GM18526 (cell line): ENCODE data around the gene TDRKH.

ENCODE experiments used
- POLR2A ChIP-seq: IDR thresholded peaks from 3 replicates; pipeline ENCODE4 v1.6.1; 2011; ENCODE audit not compliant: insufficient read length; ENCODE audit errors: extremely low read depth

The TDRKH gene

DNA sequence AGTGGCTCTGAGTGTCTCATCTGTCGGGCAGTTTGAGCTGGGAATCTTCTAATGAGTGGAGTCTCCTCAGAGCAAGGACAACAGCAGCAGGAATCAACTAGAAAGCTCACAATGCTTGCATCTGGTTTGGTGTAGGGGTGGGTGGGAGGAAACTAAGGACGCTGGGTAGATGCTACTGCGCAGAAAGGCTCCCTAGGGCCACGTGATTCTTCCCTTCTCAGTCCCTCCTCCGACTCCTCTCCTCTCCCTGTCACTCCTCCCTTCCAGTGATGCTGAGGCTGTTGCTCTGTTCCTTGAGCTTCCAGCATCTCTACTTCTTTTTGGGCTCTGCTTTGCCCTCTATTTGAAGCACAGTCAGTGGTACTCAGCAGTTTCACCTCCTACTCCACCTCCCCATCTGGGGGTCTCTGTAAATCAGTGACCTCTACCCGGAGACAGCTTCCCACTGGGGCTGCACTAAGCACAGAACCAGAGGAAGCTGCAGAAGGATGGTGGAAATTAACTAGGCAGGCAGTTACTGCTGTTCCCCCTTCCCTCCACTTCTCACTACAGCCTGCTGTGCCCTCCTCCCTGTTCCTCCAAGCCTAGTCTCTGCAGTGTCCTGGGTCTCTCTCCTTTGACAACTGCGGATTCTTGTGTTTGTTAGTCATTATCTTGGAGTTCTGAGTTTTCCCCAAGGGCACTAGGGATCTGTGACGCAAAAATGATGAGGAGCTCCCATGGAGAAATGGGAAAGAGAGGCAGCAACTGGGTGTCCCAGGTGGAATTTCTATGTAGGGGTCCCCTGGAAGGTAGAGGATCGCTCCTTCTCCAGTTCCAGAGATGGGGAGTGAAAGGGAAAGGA is 9.1 kb upstream of the TDRKH start:
- no peak for TF ChIP-seq POLR2A

GRCh38 chr1:151798571-151798970 is 8.3 kb upstream of the TDRKH start:
- TF ChIP-seq POLR2A: no peak

- TF ChIP-seq POLR2A: no peak
Measured at GRCh38 chr1:151790940-151791651, 796 bp upstream of the TDRKH start.

DNA sequence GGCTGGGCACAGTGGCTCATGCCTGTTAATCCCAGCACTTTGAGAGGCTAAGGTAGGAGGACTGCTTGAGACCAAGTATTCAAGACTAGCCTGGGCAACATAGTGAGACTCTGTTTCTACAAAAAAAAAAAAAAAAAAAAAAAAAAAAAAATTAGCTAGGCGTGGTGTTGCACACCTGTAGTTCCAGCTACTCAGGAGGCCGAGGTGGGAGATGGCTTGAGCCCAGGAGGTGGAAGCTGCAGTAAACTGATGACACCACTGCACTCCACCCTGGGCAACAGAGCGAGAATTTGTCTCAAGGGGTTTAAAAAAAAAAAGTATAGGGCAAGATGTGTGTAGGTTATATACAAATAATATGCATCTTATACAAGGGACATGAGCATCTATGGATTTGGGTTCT is 2.6 kb downstream of the TDRKH start:
- TF ChIP-seq POLR2A: no peak

DNA sequence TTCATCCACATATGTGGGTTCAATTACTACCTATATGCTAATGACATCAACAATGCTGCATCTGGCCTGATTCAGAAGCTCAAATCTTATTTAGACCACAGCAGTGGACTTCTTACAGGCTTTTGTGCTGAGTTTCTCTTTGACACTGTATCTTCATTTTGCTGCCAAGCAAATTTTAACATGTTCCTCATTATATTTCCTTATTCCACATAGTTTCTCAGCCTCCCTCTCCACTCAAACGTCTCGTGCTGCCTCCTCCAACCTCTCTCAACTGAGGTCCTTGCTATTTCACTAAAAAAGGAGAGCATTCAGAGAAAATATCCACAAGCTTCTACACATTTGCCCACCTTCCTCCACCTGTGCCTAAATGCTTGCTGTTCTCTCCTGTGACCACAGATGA is 6.5 kb downstream of the TDRKH start:
- no peak for TF ChIP-seq POLR2A

DNA sequence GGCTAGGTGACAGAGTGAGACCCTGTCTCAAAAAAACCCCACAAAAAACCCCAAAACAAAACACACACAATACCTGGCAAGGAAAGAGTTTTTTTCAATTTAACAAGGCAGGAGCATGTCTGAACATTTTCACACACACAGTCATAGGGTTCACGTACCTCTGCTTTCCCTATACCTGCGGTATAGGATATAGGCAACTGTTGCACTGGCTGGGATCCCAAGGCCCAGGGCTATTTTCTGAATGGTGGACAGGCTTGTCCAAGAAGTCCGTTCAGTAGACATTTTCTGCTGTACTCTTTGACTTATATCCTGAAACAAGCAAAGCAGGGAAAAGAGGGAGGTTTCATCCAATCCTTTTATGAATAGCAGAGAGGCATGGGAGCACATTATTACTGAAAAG is 7.6 kb downstream of the TDRKH start:
- no peak for TF ChIP-seq POLR2A

- TF ChIP-seq POLR2A: no peak
Measured at GRCh38 chr1:151779852-151780251, 10.4 kb downstream of the TDRKH start.

GRCh38 chr1:151777317-151777716 is 13.0 kb downstream of the TDRKH start:
- no peak for TF ChIP-seq POLR2A

DNA sequence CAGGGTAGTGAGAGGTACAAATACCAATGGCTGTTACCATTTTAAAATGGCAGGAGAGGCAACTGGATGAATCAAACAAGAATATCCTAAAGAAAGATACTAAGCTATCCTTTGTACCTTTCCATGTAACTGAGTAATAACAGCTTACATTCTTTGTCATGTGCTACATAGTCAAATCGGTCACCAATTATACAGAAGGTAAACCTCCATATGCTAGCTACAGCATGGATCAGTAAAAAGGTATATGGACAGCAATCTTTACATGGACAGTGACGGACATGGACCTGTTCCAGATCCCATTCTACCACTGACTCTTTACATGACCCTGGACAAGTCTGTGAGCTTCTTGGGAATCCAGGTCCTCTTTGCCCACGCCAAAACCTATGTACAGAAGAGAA is 13.6 kb downstream of the TDRKH start:
- TF ChIP-seq POLR2A: no peak

GRCh38 chr1:151775894-151776664 is 14.2 kb downstream of the TDRKH start:
- no peak for TF ChIP-seq POLR2A

GRCh38 chr1:151774256-151774922 is 15.9 kb downstream of the TDRKH start:
- TF ChIP-seq POLR2A: no peak

GRCh38 chr1:151773702-151774101 is 16.6 kb downstream of the TDRKH start:
- no peak for TF ChIP-seq POLR2A

DNA sequence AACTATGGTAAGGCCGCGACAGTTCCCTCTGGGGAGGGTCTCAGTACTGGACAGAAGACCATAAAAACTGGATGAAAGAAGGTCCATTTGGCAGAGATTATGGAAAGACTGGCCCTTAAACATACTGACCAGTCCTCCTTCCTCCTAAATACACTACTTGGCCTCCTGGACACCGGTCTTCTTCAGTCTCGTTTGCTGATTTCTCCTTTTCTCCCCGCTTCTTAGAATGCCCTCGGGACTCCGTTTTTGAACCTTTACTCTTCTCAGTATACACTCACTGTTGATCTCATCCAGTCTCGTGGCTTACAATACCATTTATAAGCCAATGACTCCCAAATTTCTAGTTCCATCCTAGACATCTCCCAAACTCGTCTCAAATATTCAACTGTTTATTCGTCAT is 26.3 kb downstream of the TDRKH start:
- no peak for TF ChIP-seq POLR2A

DNA sequence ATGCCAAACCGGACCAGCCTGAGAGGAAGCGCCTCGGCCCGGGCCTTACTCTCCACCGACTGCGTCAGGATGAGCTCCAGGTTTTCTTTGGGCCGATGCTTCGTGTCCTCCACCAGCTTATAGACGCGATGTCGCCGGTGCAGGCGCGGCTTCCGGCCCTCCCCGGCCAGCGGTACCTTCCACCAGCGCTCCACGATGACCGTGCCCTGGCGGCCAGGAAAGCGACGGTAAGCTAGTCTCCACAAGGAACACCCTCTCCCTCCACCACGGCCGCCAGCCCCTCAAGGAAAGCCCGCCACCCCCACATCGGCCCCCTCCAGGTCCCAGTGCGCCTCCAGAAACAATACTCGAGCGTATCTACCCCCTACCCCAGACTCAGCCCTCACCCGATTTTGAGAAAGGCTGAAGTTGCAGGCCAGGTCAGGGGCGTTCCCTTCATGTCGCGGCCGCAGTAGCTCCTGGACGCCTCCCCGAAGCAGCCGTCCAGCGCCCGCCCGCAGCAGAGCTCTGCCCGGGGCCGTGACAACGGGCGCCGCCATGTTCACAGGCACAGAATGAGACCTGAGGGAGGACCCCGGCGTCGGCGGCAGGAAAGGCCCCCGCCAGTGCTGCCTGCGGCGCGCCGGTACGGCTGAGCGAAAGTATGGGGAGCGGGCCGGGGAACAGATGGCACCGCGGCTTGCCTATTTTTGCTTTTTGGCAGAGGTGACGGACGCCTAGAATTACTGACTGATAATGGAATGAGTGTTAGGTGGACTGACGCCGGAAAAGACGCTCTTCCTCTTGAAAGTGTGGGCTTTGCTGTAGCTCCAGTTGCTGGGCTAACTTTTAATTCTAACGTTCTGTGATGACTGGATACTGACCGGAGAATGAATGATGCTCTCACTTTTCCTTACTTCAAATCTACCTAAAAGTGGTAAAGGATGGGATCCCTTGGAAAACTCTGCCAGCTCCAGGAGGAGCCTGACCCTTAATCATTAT is 27.1 kb downstream of the TDRKH start, which contains the start of gene MRPL9:
Gene MRPL9, minus strand, starts transcription at position 556 of the 981 bp plus-strand sequence. Its CDS starts 17 bp downstream, at position 539.
- peak; percentile 67 for TF ChIP-seq POLR2A
